ENCODE data around the gene LHX5.

LHX5 gene

DNA sequence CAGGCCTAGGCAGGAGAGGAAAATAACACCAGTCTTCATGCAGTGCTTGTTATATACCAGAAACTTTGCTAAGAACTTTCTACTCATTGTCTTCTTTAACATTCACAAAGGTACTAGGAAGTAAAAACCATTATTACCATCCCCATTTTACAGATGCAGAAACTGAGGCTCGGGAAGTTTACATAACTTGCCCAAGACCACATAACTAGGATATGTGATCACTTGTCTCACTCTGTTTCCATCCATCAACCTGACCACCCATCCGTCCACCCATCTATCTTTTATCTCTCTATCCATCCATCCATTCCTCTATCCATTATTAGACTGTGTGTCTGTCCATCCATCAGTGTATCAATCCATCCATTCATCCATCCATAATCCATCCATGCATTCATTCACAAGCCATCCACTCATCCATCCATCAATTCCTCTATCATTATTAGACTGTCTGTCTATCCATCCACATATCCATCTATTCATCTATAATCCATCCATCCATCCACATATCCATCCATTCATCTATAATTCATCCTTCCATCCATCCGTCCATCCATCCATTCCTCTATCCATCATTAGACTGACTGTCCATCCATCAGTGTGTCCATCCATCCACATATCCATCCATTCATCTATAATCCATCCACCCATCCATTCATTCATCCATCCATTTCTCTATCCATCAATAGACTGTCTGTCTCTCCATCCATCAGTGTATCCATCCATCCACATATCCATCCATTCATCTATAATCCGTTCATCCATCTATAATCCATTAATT, 33.0 kb downstream of the LHX5 start:
- no peak for DNase-seq

DNA sequence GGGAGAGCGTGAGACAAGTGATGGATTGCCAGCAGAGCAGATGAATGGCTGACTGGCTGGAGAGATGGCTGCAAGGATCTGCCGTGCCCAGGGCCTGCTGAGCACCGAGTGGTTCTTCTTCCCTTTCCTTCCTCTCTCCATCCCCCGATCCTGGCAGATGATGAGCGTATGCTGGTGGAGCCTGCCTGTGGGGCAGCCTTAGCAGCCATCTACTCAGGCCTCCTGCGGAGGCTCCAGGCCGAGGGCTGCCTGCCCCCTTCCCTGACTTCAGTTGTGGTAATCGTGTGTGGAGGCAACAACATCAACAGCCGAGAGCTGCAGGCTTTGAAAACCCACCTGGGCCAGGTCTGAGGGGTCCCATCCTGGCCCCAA, 34.0 kb downstream of the LHX5 start:
- DNase-seq: no peak

DNA sequence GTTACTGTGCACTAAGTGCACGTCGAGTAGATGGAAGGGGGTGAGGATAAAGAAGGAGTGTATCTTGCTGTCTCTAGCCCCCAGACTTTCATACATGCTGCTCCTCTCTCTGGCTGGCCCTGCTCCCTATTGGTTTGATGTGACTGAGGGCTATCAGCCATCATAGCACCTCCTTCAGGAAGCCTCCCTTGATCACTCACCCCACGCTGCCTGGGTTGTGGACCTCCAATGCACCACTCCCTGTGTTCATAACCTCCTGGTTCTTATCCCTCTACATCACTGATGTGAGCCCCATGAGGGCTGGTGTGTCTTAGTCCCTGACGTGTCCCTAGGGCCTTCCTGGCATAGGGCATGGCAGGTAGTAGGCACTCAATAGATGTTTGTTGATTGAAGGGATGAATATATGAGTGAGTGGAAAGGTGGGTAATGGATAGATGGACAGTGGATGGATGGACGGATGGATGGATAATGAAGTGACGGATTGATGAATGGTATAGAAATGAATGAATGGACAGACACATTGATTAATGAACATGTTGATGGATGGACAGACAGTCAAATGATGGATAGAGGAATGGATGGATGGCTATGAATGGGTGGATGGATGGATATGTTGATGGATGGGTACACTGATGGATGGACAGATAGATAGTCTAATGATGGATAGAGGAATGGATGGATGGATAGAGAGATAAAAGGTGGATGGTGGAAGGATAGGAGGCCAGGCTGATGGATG, 34.5 kb downstream of the LHX5 start:
- DNase-seq: no peak

GRCh38 chr12:113436586-113436985, 35.1 kb downstream of the LHX5 start:
- DNase-seq: no peak

GRCh38 chr12:113435367-113435766, 36.3 kb downstream of the LHX5 start:
- DNase-seq: no peak

DNA sequence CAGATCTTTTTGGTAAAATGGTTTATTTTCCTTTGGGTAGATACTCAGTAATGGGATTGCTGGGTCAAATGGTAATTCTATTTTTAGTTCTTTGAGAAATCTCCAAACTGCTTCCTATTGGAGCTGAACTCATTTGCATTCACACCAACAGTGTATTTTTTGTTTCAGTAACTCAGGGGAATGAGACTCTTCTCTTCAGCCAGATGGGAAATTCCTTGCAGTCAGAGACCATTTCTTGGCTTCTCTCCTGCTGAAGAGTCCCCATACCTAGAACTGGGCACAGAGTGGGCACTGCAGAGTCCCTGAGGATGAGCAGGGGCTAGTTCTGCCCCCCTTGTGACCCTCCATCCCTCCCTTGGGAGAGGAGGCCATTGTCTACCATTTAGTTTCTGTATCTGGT, 38.7 kb downstream of the LHX5 start:
- DNase-seq: no peak

- no peak for DNase-seq
These were observed 43.2 kb downstream of the LHX5 start for GRCh38 chr12:113428482-113428881.

DNA sequence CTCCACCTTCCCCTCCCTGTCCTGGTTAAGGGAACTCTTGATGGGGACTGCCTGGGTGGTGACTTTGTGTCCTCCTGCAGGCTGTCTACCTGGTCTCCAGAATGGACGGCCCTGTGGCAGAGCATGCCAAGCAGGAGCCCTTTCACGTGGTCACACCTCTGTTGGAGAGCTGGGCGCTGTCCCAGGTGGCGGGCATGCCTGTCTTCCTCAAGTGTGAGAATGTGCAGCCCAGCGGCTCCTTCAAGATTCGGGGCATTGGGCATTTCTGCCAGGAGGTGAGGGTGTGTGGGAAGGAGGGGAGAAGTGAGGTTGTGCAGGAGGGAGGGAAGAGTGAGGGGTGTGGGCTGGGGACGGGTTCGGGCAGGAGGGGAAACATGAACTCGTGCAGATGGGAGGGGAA, 43.8 kb downstream of the LHX5 start:
- DNase-seq: no peak

DNA sequence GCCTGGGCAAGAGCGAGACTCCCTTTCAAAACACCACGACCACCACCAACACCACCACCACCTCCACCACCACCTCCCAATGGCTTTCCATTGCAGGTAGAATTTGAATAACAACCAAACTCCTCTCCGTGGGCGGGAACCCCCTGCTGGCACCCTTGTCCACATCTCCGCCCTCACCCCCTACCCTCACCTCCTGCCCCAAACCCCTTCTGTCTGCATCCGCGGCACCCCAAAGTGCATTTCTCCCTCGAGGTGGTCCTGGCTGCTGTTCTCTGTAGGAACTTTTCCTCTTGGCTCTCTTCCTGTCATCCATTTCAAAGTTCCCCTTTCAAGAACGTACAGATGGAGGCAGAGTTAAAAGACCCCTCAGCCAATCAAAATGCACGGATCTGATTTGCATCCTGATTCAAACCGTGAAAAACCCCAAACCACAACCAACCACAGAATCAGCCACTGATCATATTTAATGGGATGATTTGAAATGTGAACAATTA, 45.7 kb downstream of the LHX5 start:
- no peak for DNase-seq

- no peak for DNase-seq
These were observed 46.5 kb downstream of the LHX5 start for GRCh38 chr12:113424915-113425823.

- DNase-seq: no peak
These were observed 47.2 kb downstream of the LHX5 start for GRCh38 chr12:113424456-113424855.

- DNase-seq: no peak
These were observed 48.6 kb downstream of the LHX5 start for GRCh38 chr12:113422886-113423669.

DNA sequence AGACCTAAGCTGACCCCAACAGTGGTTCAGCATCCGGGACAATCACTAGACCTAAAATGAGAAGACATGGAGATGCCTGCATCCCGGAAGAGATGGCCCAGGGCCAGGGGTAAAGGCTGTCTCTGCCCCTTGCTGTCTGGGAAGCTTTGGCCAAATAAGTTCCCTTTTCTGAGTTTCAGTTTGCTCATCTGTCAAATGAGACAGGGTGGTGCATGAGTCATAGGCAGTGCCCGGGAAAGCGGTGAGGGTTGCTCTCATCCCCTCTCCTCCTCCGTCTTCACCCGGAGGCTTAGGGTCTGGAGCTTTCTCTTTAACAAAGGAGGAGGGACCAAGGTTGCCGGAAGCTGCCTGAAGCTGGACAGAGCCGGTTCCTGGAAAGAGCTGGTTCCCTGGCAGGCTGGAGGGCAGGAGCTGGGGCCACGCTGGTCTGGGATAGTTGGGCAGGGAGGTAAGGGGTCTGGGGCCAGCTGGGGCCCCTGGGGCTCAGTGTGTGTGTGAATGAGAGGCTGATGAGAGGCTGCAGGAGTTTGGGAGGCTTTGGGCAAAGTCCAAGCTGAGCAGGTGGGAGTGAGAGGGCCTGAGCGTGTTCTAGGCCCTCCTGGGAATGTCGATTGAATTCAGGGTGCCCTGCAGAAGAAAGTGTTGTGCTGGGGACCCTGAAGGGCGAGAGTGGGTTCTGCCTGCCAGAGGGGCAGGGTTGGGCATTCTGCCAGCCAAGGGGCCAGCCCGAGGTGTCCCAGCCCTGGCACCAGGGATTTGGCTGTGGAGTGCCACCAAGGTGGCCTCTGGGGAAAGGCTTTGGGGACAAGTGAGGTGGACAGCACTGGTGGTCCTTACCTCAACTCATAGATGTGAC, 49.4 kb downstream of the LHX5 start, which contains the start of gene SDSL:
TSS of gene SDSL (plus strand) at position 351 of the 856 bp plus-strand sequence. CDS start 5,603 bp downstream, outside the sequence.
- peak; percentile 97 for DNase-seq

- DNase-seq: no peak
These were observed 50.6 kb downstream of the LHX5 start for GRCh38 chr12:113420996-113421595.

DNA sequence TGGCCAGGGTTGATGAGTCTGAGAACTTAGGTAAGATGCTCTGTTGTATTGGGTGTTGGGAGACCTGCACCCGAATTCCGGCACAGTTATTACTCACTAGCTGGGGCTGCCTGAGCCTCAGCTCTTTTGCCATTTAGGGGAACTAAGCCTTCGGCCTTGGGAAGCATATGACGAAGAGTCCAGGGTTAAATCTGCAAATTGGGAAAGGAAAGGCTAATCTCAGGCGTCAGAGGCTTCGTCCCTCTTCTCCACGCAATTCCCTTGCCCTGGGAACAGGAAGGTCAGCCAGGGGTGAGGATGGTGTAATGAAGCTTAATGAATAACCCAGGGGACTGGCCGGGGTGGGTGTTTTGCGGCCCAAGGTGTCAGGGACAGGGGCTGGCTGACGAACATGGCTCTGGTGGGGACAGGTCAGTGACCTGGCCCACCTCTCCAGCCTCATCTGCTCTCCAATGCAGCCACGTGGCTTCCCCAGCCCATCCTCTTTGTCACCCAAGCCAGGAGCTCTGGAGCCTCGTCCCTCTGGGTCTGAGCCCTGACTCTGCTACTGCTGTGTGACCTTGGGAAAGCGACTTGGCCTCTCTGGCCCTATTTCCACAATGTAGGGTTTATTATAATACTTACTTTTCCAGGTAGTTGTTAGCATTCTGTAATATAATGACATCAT, 53.3 kb downstream of the LHX5 start:
- DNase-seq: no peak

GRCh38 chr12:113416091-113416754, 55.4 kb downstream of the LHX5 start:
- no peak for DNase-seq

- no peak for DNase-seq
These were observed 57.1 kb downstream of the LHX5 start for GRCh38 chr12:113414519-113415038.

DNA sequence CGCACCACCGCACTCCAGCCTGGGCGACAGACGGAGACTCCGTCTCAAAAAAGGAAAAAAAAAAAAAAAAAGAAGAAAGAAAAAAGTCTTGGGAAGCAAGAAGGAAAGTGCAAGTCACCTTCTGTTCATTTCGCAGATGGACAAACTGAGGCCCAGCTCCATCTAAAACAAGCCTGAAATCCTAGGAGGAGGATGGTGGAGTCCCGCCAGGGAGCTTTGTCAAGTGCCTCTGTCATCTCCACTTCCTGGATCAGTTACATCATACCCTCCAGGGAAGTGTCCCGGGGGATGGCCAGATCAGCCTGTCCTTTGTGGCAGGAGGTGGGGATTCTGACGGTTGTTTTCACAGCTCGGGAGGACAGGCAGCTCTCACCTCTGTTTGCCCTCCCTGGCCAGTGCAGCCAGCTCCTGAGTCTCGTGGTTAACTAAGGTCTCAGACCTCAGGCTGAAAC, 58.2 kb downstream of the LHX5 start:
- no peak for DNase-seq

Measured in SIG-M5 (cell line).